Measurements from ENCODE around the gene DLG5.

The DLG5 gene

DNA sequence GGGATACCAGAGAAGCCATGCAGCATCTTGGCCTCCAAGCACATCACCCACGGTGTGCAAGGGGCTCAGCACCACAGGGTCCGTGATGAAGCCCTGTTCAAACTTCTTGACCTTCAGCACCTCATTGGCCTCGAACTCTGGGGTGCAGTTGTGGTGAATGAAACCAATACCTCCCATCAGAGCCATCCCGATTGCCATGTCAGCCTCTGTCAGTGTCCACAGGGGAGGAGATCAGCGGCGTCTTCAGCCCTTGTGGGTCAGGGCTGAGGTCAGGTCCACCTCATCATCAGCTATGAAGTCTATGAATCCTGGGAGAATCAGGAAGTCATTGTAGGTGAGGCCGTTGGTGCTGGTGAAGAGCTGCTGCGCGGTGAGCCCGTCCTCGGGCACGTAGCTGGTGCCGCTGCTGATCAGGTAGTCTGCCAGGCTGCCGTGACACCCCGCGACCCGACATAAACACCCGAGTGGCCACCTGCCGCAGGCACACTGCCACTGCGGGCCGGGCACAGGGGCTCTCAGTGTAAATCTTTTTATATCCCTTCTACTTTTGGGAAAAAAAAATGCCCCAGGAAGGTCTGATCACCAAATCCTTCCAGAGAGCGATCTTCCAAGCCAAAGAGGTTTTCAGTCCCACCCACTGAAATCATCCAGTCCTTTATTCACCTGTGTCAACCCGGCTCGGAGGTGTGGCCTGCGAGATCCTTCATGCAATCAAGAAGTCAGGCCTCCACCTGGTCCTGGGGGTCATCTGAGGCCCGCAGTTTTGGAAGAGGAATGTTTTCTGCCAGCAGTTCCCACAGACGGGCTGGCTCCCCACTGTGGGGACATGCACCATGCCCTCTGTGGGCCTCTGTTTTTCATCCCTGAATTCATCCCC is 144.9 kb downstream of the DLG5 start:
- Histone ChIP-seq H3K4me3 (ENCODE audit: low read length, poor library complexity, severe bottlenecking) (no peak overlapping the region), H4K20me1 (ENCODE audit: insufficient read depth, low read length, poor library complexity, severe bottlenecking) (no peaks in the 10 kb centered on the region), H3K36me3 (ENCODE audit: insufficient read depth, low read length) (no peaks in the 10 kb centered on the region; the same call in 1 of the 2 replicates), H3K9ac (ENCODE audit: low read depth, low read length, poor library complexity, severe bottlenecking) (no peak overlapping the region), H3K9me2 (replicated peaks; ENCODE audit: low read depth, low read length) (no peaks in the 10 kb centered on the region), H3K27me3 (ENCODE audit: insufficient read depth, low read length, poor library complexity, severe bottlenecking) (no peaks in the 10 kb centered on the region), H3K4me2 (ENCODE audit: low read depth, low read length, poor library complexity, severe bottlenecking) (no peak overlapping the region), H3K79me2 (ENCODE audit: insufficient read depth, low read length) (no peaks in the 10 kb centered on the region), H2AFZ (ENCODE audit: low read length) (no peak overlapping the region), H3K4me1 (ENCODE audit: insufficient read depth, low read length, poor library complexity, severe bottlenecking) (no peaks in the 10 kb centered on the region), H3K9me3 (ENCODE audit: insufficient read depth, low read depth, low read length) (peaks cover 5% of the 10 kb centered on the region; the same call in 1 of the 2 replicates), H3F3A (ENCODE audit: low read depth) (no peaks in the 10 kb centered on the region)
- TF ChIP-seq EZH2phosphoT487 (IDR thresholded peaks at IDR 0.05; ENCODE audit: borderline replicate concordance), result no peak
- TF ChIP-seq CTCF (conservative IDR thresholded peaks at IDR 0.05; ENCODE audit: low read length), result no peak

- no peaks in the 10 kb centered on the region; the same call in 1 of the 2 replicates for H3K36me3 ChIP-seq (ENCODE audit: insufficient read depth, low read length)
- H3F3A ChIP-seq (ENCODE audit: low read depth), result no peaks in the 10 kb centered on the region
- H3K9me3 ChIP-seq (ENCODE audit: insufficient read depth, low read depth, low read length), result peaks cover 15% of the 10 kb centered on the region; the same call in 1 of the 2 replicates
- TF ChIP-seq CTCF (conservative IDR thresholded peaks at IDR 0.05; ENCODE audit: low read length), result no peak
- TF ChIP-seq EZH2phosphoT487 (IDR thresholded peaks at IDR 0.05; ENCODE audit: borderline replicate concordance), result no peak
- no peaks in the 10 kb centered on the region for H3K79me2 ChIP-seq (ENCODE audit: insufficient read depth, low read length)
- H4K20me1 ChIP-seq (ENCODE audit: insufficient read depth, low read length, poor library complexity, severe bottlenecking), result no peaks in the 10 kb centered on the region
- no peak overlapping the region for H3K9ac ChIP-seq (ENCODE audit: low read depth, low read length, poor library complexity, severe bottlenecking)
- no peaks in the 10 kb centered on the region for H3K27me3 ChIP-seq (ENCODE audit: insufficient read depth, low read length, poor library complexity, severe bottlenecking)
- no peak overlapping the region for H3K4me2 ChIP-seq (ENCODE audit: low read depth, low read length, poor library complexity, severe bottlenecking)
- no peaks in the 10 kb centered on the region for H3K4me1 ChIP-seq (ENCODE audit: insufficient read depth, low read length, poor library complexity, severe bottlenecking)
- H3K9me2 ChIP-seq (replicated peaks; ENCODE audit: low read depth, low read length), result no peaks in the 10 kb centered on the region
- H2AFZ ChIP-seq (ENCODE audit: low read length), result no peak overlapping the region
- no peak overlapping the region for H3K4me3 ChIP-seq (ENCODE audit: low read length, poor library complexity, severe bottlenecking)
These were observed 146.4 kb downstream of the DLG5 start for GRCh38 chr10:77780180-77780579.

GRCh38 chr10:77776487-77776886 is 150.1 kb downstream of the DLG5 start:
- Histone ChIP-seq H3K79me2 (ENCODE audit: insufficient read depth, low read length) (no peaks in the 10 kb centered on the region), H2AFZ (ENCODE audit: low read length) (no peak overlapping the region), H3K4me2 (ENCODE audit: low read depth, low read length, poor library complexity, severe bottlenecking) (no peak overlapping the region), H4K20me1 (ENCODE audit: insufficient read depth, low read length, poor library complexity, severe bottlenecking) (no peaks in the 10 kb centered on the region), H3K36me3 (ENCODE audit: insufficient read depth, low read length) (no peaks in the 10 kb centered on the region), H3K4me1 (ENCODE audit: insufficient read depth, low read length, poor library complexity, severe bottlenecking) (no peaks in the 10 kb centered on the region), H3K4me3 (ENCODE audit: low read length, poor library complexity, severe bottlenecking) (no peak overlapping the region), H3K9me3 (ENCODE audit: insufficient read depth, low read depth, low read length) (peaks cover 15% of the 10 kb centered on the region; the same call in 1 of the 2 replicates), H3F3A (ENCODE audit: low read depth) (no peaks in the 10 kb centered on the region), H3K9ac (ENCODE audit: low read depth, low read length, poor library complexity, severe bottlenecking) (no peak overlapping the region), H3K9me2 (replicated peaks; ENCODE audit: low read depth, low read length) (no peaks in the 10 kb centered on the region), H3K27me3 (ENCODE audit: insufficient read depth, low read length, poor library complexity, severe bottlenecking) (no peaks in the 10 kb centered on the region)
- no peak for TF ChIP-seq CTCF (conservative IDR thresholded peaks at IDR 0.05; ENCODE audit: low read length)
- TF ChIP-seq EZH2phosphoT487 (IDR thresholded peaks at IDR 0.05; ENCODE audit: borderline replicate concordance), result no peak

Data from Loucy (cell line).